ENCODE measurements around the gene EPB41. TPM values are rescaled to one million over a fixed set of nuclear protein-coding genes. Genes with fewer than 3 reads are reported as not detected.
A peak's percentile ranks its signal among the peaks of the same experiment; 100 is the strongest.

Gene EPB41
- total RNA-seq, 1 experiment from 2014 or later = 20.2 TPM

DNA sequence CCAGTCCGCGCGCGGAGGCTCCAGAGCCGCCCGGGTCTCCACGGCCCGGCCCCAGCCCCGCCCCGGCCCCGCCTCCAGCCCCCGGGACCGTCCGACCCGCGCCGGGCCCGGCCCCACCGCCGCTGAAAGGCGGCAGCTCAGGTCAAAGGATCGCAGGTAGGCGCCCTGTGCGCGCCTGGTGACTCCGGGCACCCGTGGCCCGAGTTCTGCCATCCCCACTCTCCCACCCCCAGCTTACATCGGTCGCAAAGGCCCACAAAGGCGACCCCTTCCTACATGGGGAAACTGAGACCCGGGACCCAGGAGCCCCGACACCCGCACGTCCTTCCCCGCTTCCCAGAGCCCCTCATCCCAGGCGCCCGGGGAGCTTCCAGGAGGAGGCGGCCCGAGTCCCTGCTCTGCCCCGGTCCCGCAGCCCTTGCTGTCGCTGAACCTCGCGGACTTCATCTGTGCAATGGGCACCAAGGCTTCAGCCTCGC is 209.6 kb downstream of the EPB41 start, which contains the start of gene TMEM200B:
Gene TMEM200B (minus strand): TSS at position 17 of the 479 bp plus-strand sequence. CDS start 2,075 bp downstream, outside the sequence.
- TF ChIP-seq TCF7L2 (IDR thresholded peaks at IDR 0.05; ENCODE audit: low read depth, low read length) = no peak
- no peak for TF ChIP-seq SIN3A (IDR thresholded peaks at IDR 0.05; ENCODE audit: borderline replicate concordance, insufficient read depth, low read depth, low read length)
- TF ChIP-seq CTCF (IDR thresholded peaks at IDR 0.05) = no peak
- no peak for TF ChIP-seq POLR2AphosphoS5 (IDR thresholded peaks at IDR 0.05; ENCODE audit: low read depth, low read length)
- ATAC-seq (peak; percentile 52), DNase-seq (ENCODE audit: low read depth, low spot score) (no peak)
- intact Hi-C loops (cut with micrococcal nuclease; ENCODE audit: unreplicated experiment) = loop anchor here (5.0 kb wide), 1 partner anchor 242 kb away; no protein-coding TSS in a partner anchor
- Histone ChIP-seq H3K4me1 (ENCODE audit: control insufficient read depth, insufficient read depth, low read length) (no peaks in the 10 kb centered on the region; the same call in 1 of the 2 replicates), H3K9me3 (ENCODE audit: control insufficient read depth, insufficient read depth, low read depth, low read length) (no peaks in the 10 kb centered on the region), H3K4me3 (ENCODE audit: low read depth in 2 of 2, low read length in 2 of 2) (peak within 1 kb of the TSS; percentile 62 to 74), H3K27ac (ENCODE audit: low read length) (peak within 1 kb of the TSS; percentile 72), H3K27me3 (ENCODE audit: control insufficient read depth, insufficient read depth, low read length) (no peaks in the 10 kb centered on the region; the same call in 1 of the 2 replicates), H3K36me3 (ENCODE audit: control insufficient read depth, insufficient read depth, low read length) (no peaks in the 10 kb centered on the region; the same call in 1 of the 2 replicates)
- in situ Hi-C loops (cut with HindIII; ENCODE audit: low pct_unique_long_range_greater_than_20kb, low sequenced_read_pairs) = no loop called here
- POLR2A ChIA-PET = no interaction called here
- no TSS peak for BruUV-seq (replicated peaks)
- CTCF ChIA-PET = interaction anchor here (0.6 to 1.2 kb wide), 3 partner anchors 58 to 373 kb away, joined by 3 to 5 read pairs (median 3); no protein-coding TSS in a partner anchor

- BruUV-seq (replicated peaks) = no TSS peak
- Histone ChIP-seq H3K9me3 (ENCODE audit: control insufficient read depth, insufficient read depth, low read depth, low read length) (no peaks in the 10 kb centered on the region), H3K36me3 (ENCODE audit: control insufficient read depth, insufficient read depth, low read length) (no peaks in the 10 kb centered on the region; the same call in 1 of the 2 replicates), H3K4me3 (ENCODE audit: low read depth in 2 of 2, low read length in 2 of 2) (peak overlapping the region; percentile 62 to 74), H3K27me3 (ENCODE audit: control insufficient read depth, insufficient read depth, low read length) (no peaks in the 10 kb centered on the region; the same call in 1 of the 2 replicates), H3K4me1 (ENCODE audit: control insufficient read depth, insufficient read depth, low read length) (no peaks in the 10 kb centered on the region; the same call in 1 of the 2 replicates), H3K27ac (ENCODE audit: low read length) (peak overlapping the region; percentile 72)
- ChIA-PET CTCF (interaction anchor here (0.6 to 1.2 kb wide), 3 partner anchors 58 to 374 kb away, joined by 3 to 5 read pairs (median 3); no protein-coding TSS in a partner anchor), POLR2A (interaction anchor here (0.5 to 0.6 kb wide), 2 partner anchors 51 to 104 kb away, joined by 3 to 4 read pairs; no protein-coding TSS in a partner anchor)
- no peak for TF ChIP-seq TCF7L2 (IDR thresholded peaks at IDR 0.05; ENCODE audit: low read depth, low read length)
- intact Hi-C loops (cut with micrococcal nuclease; ENCODE audit: unreplicated experiment) (loop anchor here (5.0 kb wide), 1 partner anchor 242 kb away; no protein-coding TSS in a partner anchor), in situ Hi-C loops (cut with HindIII; ENCODE audit: low pct_unique_long_range_greater_than_20kb, low sequenced_read_pairs) (no loop called here)
- no peak for DNase-seq (ENCODE audit: low read depth, low spot score)
- peak; percentile 74 for ATAC-seq
Measured at GRCh38 chr1:29124366-29125236, 210.2 kb downstream of the EPB41 start.

GRCh38 chr1:29125237-29125641 is 210.9 kb downstream of the EPB41 start:
- Histone ChIP-seq H3K4me1 (ENCODE audit: control insufficient read depth, insufficient read depth, low read length) (no peaks in the 10 kb centered on the region; the same call in 1 of the 2 replicates), H3K27me3 (ENCODE audit: control insufficient read depth, insufficient read depth, low read length) (no peaks in the 10 kb centered on the region; the same call in 1 of the 2 replicates), H3K4me3 (ENCODE audit: low read depth in 2 of 2, low read length in 2 of 2) (peak overlapping the region in 1 of 2 experiments; percentile 62; a peak in 3 of 4 replicates), H3K27ac (ENCODE audit: low read length) (no peak overlapping the region), H3K9me3 (ENCODE audit: control insufficient read depth, insufficient read depth, low read depth, low read length) (no peaks in the 10 kb centered on the region), H3K36me3 (ENCODE audit: control insufficient read depth, insufficient read depth, low read length) (no peaks in the 10 kb centered on the region; the same call in 1 of the 2 replicates)
- intact Hi-C loops (cut with micrococcal nuclease; ENCODE audit: unreplicated experiment) (no loop called here), in situ Hi-C loops (cut with HindIII; ENCODE audit: low pct_unique_long_range_greater_than_20kb, low sequenced_read_pairs) (no loop called here)
- ATAC-seq = no peak
- CTCF ChIA-PET = no interaction called here
- POLR2A ChIA-PET = no interaction called here
- no peak for DNase-seq (ENCODE audit: low read depth, low spot score)
- no TSS peak for BruUV-seq (replicated peaks)
- TF ChIP-seq SIN3A (IDR thresholded peaks at IDR 0.05; ENCODE audit: borderline replicate concordance, insufficient read depth, low read depth, low read length) = no peak
- TF ChIP-seq, protein P1, sequence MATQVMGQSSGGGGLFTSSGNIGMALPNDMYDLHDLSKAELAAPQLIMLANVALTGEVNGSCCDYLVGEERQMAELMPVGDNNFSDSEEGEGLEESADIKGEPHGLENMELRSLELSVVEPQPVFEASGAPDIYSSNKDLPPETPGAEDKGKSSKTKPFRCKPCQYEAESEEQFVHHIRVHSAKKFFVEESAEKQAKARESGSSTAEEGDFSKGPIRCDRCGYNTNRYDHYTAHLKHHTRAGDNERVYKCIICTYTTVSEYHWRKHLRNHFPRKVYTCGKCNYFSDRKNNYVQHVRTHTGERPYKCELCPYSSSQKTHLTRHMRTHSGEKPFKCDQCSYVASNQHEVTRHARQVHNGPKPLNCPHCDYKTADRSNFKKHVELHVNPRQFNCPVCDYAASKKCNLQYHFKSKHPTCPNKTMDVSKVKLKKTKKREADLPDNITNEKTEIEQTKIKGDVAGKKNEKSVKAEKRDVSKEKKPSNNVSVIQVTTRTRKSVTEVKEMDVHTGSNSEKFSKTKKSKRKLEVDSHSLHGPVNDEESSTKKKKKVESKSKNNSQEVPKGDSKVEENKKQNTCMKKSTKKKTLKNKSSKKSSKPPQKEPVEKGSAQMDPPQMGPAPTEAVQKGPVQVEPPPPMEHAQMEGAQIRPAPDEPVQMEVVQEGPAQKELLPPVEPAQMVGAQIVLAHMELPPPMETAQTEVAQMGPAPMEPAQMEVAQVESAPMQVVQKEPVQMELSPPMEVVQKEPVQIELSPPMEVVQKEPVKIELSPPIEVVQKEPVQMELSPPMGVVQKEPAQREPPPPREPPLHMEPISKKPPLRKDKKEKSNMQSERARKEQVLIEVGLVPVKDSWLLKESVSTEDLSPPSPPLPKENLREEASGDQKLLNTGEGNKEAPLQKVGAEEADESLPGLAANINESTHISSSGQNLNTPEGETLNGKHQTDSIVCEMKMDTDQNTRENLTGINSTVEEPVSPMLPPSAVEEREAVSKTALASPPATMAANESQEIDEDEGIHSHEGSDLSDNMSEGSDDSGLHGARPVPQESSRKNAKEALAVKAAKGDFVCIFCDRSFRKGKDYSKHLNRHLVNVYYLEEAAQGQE (IDR thresholded peaks at IDR 0.05; ENCODE audit: insufficient read depth in 1 of 2, low read depth in 2 of 2, low read length in 1 of 2) = no peak
- TF ChIP-seq TCF7L2 (IDR thresholded peaks at IDR 0.05; ENCODE audit: low read depth, low read length) = no peak
- TF ChIP-seq POLR2AphosphoS5 (IDR thresholded peaks at IDR 0.05; ENCODE audit: low read depth, low read length) = no peak
- TF ChIP-seq CTCF (IDR thresholded peaks at IDR 0.05) = no peak
